GM12892 (cell line): ENCODE measurements around the gene OR2B2.

Experiments
- POLR2A ChIP-seq: IDR thresholded peaks from 2 replicates; pipeline ENCODE4 v1.6.1; 2011; ENCODE audit warnings: low read depth, low read length, control low read depth
- POLR2AphosphoS5 ChIP-seq: IDR thresholded peaks from 2 replicates; pipeline ENCODE4 v1.6.1; 2011; ENCODE audit warnings: low read depth, low read length, control low read depth
- TAF1 ChIP-seq: IDR thresholded peaks from 2 replicates; pipeline ENCODE4 v1.6.1; 2011; ENCODE audit warnings: low read depth, mild to moderate bottlenecking, control low read depth, low read length, borderline replicate concordance

GRCh38 chr6:27948237-27948636, 36.0 kb upstream of the OR2B2 start:
- TF ChIP-seq POLR2A (no peak), TAF1 (no peak), POLR2AphosphoS5 (no peak)
